ENCODE data around the gene KCNE1.

GRCh38 chr21:34504595-34504994 is 7.4 kb downstream of the KCNE1 start:
- TF ChIP-seq CTCF (conservative IDR thresholded peaks at IDR 0.05; ENCODE audit: low read length) (no peak), EZH2phosphoT487 (IDR thresholded peaks at IDR 0.05; ENCODE audit: borderline replicate concordance) (no peak)
